ENCODE measurements around the gene CD300C. TPM values are rescaled to one million over a fixed set of nuclear protein-coding genes. Genes with fewer than 3 reads are reported as not detected.

Gene CD300C
- not detected for polyA plus RNA-seq (2013, experiment 1 of 2)
- not detected for polyA plus RNA-seq (2013, experiment 2 of 2)

DNA sequence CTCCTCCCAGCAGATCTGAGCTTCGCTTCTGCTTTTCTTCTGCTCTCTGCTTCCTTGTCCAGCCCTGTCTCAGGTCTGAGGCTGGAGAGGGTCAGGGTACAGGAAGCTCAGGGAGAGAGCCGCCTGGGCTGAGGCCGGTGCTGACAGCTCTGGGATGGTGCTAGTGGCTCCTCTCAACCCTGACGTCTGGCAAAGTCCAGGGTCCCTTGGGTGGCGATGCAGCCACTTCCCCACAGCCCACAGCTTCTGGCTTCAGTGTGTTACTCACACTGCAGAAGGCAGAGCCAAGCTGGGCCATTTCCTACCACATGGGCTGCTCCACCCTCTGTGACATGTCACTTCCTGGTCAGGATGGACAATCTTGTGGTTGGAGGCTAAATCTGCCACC is at the start of gene CD300C:
Gene CD300C, minus strand, starts transcription at position 273 of the 388 bp plus-strand sequence. CDS start 333 bp downstream, outside the sequence.
- no peak within 1 kb of the TSS for H2BK15ac ChIP-seq (ENCODE audit: low read depth, poor library complexity, severe bottlenecking)
- no peak for DNase-seq
- no peaks in the 10 kb centered on the region for H3K36me3 ChIP-seq (ENCODE audit: control insufficient read depth in 1 of 2, insufficient read depth in 2 of 2, low read depth in 1 of 2, low read length in 2 of 2)
- no peaks in the 10 kb centered on the region for H3K9me3 ChIP-seq (ENCODE audit: control insufficient read depth, low read length)
- H3K14ac ChIP-seq (ENCODE audit: low read length in 2 of 2): peak within 1 kb of the TSS in 1 of 2 experiments; percentile 44
- no peaks in the 10 kb centered on the region for H3K79me1 ChIP-seq (replicated peaks; ENCODE audit: low read length, poor library complexity, severe bottlenecking)
- no peak within 1 kb of the TSS for H4K8ac ChIP-seq (ENCODE audit: low read length)
- no peak within 1 kb of the TSS for H2BK5ac ChIP-seq (ENCODE audit: low read depth, low read length, poor library complexity, severe bottlenecking)
- H3K23ac ChIP-seq (ENCODE audit: low read length in 2 of 2): no peak within 1 kb of the TSS
- no peak within 1 kb of the TSS for H3K27ac ChIP-seq (ENCODE audit: low read length, poor library complexity, severe bottlenecking)
- H3K18ac ChIP-seq (ENCODE audit: low read depth in 1 of 2, low read length in 2 of 2): no peak within 1 kb of the TSS
- no peak within 1 kb of the TSS for H3K4me2 ChIP-seq (ENCODE audit: low read length, poor library complexity, severe bottlenecking)
- H3K4ac ChIP-seq (ENCODE audit: low read depth in 1 of 2, low read length in 2 of 2): no peak within 1 kb of the TSS
- H2BK12ac ChIP-seq (ENCODE audit: low read length in 2 of 2): no peak within 1 kb of the TSS
- H3K27me3 ChIP-seq (ENCODE audit: control insufficient read depth in 1 of 2, insufficient read depth in 1 of 2, low read length in 2 of 2): peaks cover 15 to 49% of the 10 kb centered on the region in 2 experiments
- H2AFZ ChIP-seq (ENCODE audit: low read depth, low read length): no peak within 1 kb of the TSS
- 79% methylated on average over 5 of the region's 5 CpGs for WGBS
- no peak within 1 kb of the TSS for H2AK5ac ChIP-seq (ENCODE audit: low read length, severe bottlenecking)
- no peak within 1 kb of the TSS for H2BK120ac ChIP-seq (ENCODE audit: low read depth, low read length)
- peaks cover 2% of the 10 kb centered on the region for H3K4me1 ChIP-seq (ENCODE audit: control insufficient read depth, insufficient read depth, low read depth, low read length)
- H3K9ac ChIP-seq (ENCODE audit: low read length): no peak within 1 kb of the TSS
- peak within 1 kb of the TSS in 1 of 2 experiments; percentile 14 for H3K4me3 ChIP-seq (ENCODE audit: insufficient read depth in 1 of 2, low read depth in 1 of 2, low read length in 2 of 2)
- H4K91ac ChIP-seq (ENCODE audit: low read length): no peak within 1 kb of the TSS

DNA sequence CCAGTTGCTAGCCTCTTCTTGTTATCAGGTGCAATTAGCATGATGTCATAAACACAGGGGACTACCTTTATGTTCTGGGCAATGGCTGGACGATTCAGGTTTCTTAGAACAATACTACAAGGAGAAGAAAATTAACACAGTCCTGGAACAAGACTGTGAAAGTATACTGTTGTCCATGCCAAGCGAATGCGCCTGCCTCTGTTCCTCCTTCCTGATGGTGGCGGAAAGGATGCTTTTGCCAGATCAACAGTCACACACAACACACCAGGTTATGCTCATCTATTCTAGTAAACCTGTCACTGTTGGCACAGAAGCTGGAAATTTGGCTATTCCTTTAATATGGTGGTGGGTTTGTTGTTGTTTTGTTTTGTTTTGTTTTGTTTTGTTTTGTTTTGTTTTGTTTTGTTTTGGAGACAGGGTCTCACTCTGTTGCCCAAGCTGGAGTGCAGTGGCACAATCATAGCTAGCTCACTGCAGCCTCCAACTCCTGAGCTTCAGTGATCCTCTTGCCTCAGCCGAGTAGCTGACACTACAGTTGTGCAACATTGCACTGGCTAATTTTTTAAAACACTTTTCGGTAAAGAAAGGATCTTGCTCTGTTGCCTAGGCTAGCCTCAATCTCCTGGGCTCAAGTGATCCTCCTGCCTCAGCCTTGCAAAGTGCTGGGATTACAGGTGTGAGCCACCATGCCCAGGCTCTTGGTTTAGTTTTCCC is 49.3 kb upstream of the CD300C start:
- Histone ChIP-seq H3K4me2 (ENCODE audit: low read length, poor library complexity, severe bottlenecking) (no peak overlapping the region), H3K18ac (ENCODE audit: low read depth in 1 of 2, low read length in 2 of 2) (no peak overlapping the region), H2BK120ac (ENCODE audit: low read depth, low read length) (no peak overlapping the region), H2AK5ac (ENCODE audit: low read length, severe bottlenecking) (no peak overlapping the region), H2BK12ac (ENCODE audit: low read length in 2 of 2) (no peak overlapping the region), H3K36me3 (ENCODE audit: control insufficient read depth in 1 of 2, insufficient read depth in 2 of 2, low read depth in 1 of 2, low read length in 2 of 2) (no peaks in the 10 kb centered on the region), H3K9me3 (ENCODE audit: control insufficient read depth, low read length) (no peaks in the 10 kb centered on the region), H4K91ac (ENCODE audit: low read length) (no peak overlapping the region), H3K4ac (ENCODE audit: low read depth in 1 of 2, low read length in 2 of 2) (no peak overlapping the region), H3K27me3 (ENCODE audit: control insufficient read depth in 1 of 2, insufficient read depth in 1 of 2, low read length in 2 of 2) (peaks cover 17 to 61% of the 10 kb centered on the region in 2 experiments), H3K27ac (ENCODE audit: low read length, poor library complexity, severe bottlenecking) (no peak overlapping the region), H3K14ac (ENCODE audit: low read length in 2 of 2) (no peak overlapping the region), H3K9ac (ENCODE audit: low read length) (no peak overlapping the region), H2BK15ac (ENCODE audit: low read depth, poor library complexity, severe bottlenecking) (no peak overlapping the region), H2BK5ac (ENCODE audit: low read depth, low read length, poor library complexity, severe bottlenecking) (no peak overlapping the region), H3K23ac (ENCODE audit: low read length in 2 of 2) (no peak overlapping the region), H3K4me1 (ENCODE audit: control insufficient read depth, insufficient read depth, low read depth, low read length) (peaks cover 3% of the 10 kb centered on the region), H2AFZ (ENCODE audit: low read depth, low read length) (no peak overlapping the region), H3K4me3 (ENCODE audit: insufficient read depth in 1 of 2, low read depth in 1 of 2, low read length in 2 of 2) (no peak overlapping the region), H4K8ac (ENCODE audit: low read length) (no peak overlapping the region), H3K79me1 (replicated peaks; ENCODE audit: low read length, poor library complexity, severe bottlenecking) (no peaks in the 10 kb centered on the region)
- DNase-seq: no peak
- 73% methylated on average over 6 of the region's 6 CpGs for WGBS

DNA sequence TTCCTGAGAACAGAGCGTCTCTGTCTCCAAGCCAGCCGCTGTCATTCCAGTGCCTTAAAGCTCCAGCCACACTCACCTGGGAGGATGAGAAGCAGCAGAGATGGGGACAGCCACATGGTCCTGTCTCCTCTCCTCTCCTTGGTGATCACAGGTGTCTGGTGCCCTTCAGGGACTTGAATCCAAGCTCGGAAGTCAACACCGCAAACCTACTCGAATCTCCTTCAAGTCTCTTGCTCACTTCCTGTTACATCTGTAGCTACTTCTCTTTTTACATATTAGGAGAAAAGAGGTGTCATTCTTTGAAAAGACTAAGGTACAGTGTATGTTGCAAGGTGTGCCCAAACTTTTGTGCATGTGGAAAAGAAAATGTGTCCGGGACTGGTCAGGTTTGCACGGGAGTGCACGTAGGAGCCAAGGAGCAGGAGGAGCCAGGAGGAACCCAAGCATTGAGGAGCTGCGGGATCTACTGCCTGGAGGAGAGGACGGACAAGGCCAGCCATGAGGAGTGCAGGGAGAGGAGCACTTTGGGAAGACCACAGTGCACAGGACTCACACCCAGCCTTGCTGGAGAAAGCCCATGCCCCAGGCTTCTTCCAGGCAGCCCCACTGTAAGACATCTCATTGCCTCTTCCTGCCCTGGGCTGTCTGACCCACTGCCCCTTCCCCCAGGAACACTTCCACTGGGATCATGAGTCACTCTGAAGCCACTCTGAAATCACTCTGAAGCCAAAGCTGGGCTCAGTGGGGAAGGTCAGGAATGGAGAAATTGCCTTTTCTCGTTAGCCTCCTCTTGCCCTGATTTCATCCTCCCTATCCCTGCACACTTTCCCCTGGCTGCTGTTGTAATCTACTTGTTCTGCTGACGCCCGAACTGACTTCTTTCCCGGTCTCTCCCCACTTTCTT is 46.4 kb upstream of the CD300C start, which contains the start of gene CD300LD:
Gene CD300LD, minus strand, starts transcription at position 197 of the 904 bp plus-strand sequence. Its CDS starts 81 bp downstream, at position 116.
- no peak within 1 kb of the TSS for H3K9ac ChIP-seq (ENCODE audit: low read length)
- no peak within 1 kb of the TSS for H3K4ac ChIP-seq (ENCODE audit: low read depth in 1 of 2, low read length in 2 of 2)
- H3K4me2 ChIP-seq (ENCODE audit: low read length, poor library complexity, severe bottlenecking): no peak within 1 kb of the TSS
- no peak within 1 kb of the TSS for H3K18ac ChIP-seq (ENCODE audit: low read depth in 1 of 2, low read length in 2 of 2)
- H3K4me3 ChIP-seq (ENCODE audit: insufficient read depth in 1 of 2, low read depth in 1 of 2, low read length in 2 of 2): no peak within 1 kb of the TSS
- peaks cover 3% of the 10 kb centered on the region for H3K4me1 ChIP-seq (ENCODE audit: control insufficient read depth, insufficient read depth, low read depth, low read length)
- no peak within 1 kb of the TSS for H3K27ac ChIP-seq (ENCODE audit: low read length, poor library complexity, severe bottlenecking)
- H2BK120ac ChIP-seq (ENCODE audit: low read depth, low read length): no peak within 1 kb of the TSS
- no peak for DNase-seq
- 83% methylated on average over 11 of the region's 14 CpGs for WGBS
- H4K8ac ChIP-seq (ENCODE audit: low read length): no peak within 1 kb of the TSS
- no peaks in the 10 kb centered on the region for H3K79me1 ChIP-seq (replicated peaks; ENCODE audit: low read length, poor library complexity, severe bottlenecking)
- H2BK5ac ChIP-seq (ENCODE audit: low read depth, low read length, poor library complexity, severe bottlenecking): no peak within 1 kb of the TSS
- peaks cover 7% of the 10 kb centered on the region for H3K9me3 ChIP-seq (ENCODE audit: control insufficient read depth, low read length)
- H3K23ac ChIP-seq (ENCODE audit: low read length in 2 of 2): no peak within 1 kb of the TSS
- H3K36me3 ChIP-seq (ENCODE audit: control insufficient read depth in 1 of 2, insufficient read depth in 2 of 2, low read depth in 1 of 2, low read length in 2 of 2): no peaks in the 10 kb centered on the region
- H2AK5ac ChIP-seq (ENCODE audit: low read length, severe bottlenecking): no peak within 1 kb of the TSS
- H2AFZ ChIP-seq (ENCODE audit: low read depth, low read length): no peak within 1 kb of the TSS
- H3K14ac ChIP-seq (ENCODE audit: low read length in 2 of 2): no peak within 1 kb of the TSS
- H4K91ac ChIP-seq (ENCODE audit: low read length): no peak within 1 kb of the TSS
- H3K27me3 ChIP-seq (ENCODE audit: control insufficient read depth in 1 of 2, insufficient read depth in 1 of 2, low read length in 2 of 2): peaks cover 6 to 57% of the 10 kb centered on the region in 2 experiments
- H2BK12ac ChIP-seq (ENCODE audit: low read length in 2 of 2): no peak within 1 kb of the TSS
- no peak within 1 kb of the TSS for H2BK15ac ChIP-seq (ENCODE audit: low read depth, poor library complexity, severe bottlenecking)

DNA sequence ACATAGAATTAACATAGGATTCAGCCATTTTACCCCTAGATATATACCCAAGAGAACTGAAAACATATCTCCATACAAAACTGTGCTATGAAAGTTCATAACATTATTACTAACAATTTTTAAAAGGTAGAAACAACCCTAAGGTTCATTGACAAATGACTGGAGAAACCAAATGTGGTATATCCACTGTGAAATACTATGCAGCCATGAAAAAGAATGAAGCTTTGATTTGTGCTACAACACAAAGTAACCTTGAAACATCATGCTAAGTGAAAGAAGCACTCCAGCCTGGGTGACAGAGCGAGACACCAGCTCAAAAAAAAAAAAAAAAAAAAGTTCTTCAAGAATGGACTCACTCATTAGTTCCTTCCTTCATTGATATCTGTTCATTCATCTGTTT is 45.6 kb upstream of the CD300C start:
- H2BK12ac ChIP-seq (ENCODE audit: low read length in 2 of 2): no peak overlapping the region
- H3K23ac ChIP-seq (ENCODE audit: low read length in 2 of 2): no peak overlapping the region
- H3K9ac ChIP-seq (ENCODE audit: low read length): no peak overlapping the region
- H3K9me3 ChIP-seq (ENCODE audit: control insufficient read depth, low read length): peaks cover 7% of the 10 kb centered on the region
- no peak overlapping the region for H3K27ac ChIP-seq (ENCODE audit: low read length, poor library complexity, severe bottlenecking)
- H3K14ac ChIP-seq (ENCODE audit: low read length in 2 of 2): no peak overlapping the region
- H3K79me1 ChIP-seq (replicated peaks; ENCODE audit: low read length, poor library complexity, severe bottlenecking): no peaks in the 10 kb centered on the region
- H4K8ac ChIP-seq (ENCODE audit: low read length): no peak overlapping the region
- H3K4me2 ChIP-seq (ENCODE audit: low read length, poor library complexity, severe bottlenecking): no peak overlapping the region
- no peak overlapping the region for H3K4ac ChIP-seq (ENCODE audit: low read depth in 1 of 2, low read length in 2 of 2)
- H2BK5ac ChIP-seq (ENCODE audit: low read depth, low read length, poor library complexity, severe bottlenecking): no peak overlapping the region
- H4K91ac ChIP-seq (ENCODE audit: low read length): no peak overlapping the region
- no peak overlapping the region for H3K18ac ChIP-seq (ENCODE audit: low read depth in 1 of 2, low read length in 2 of 2)
- no peaks in the 10 kb centered on the region for H3K36me3 ChIP-seq (ENCODE audit: control insufficient read depth in 1 of 2, insufficient read depth in 2 of 2, low read depth in 1 of 2, low read length in 2 of 2)
- WGBS: 78% methylated on average over 1 of the region's 1 CpG
- H2AFZ ChIP-seq (ENCODE audit: low read depth, low read length): no peak overlapping the region
- H2BK120ac ChIP-seq (ENCODE audit: low read depth, low read length): no peak overlapping the region
- H3K27me3 ChIP-seq (ENCODE audit: control insufficient read depth in 1 of 2, insufficient read depth in 1 of 2, low read length in 2 of 2): peaks cover 1 to 52% of the 10 kb centered on the region in 2 experiments
- peaks cover 3% of the 10 kb centered on the region for H3K4me1 ChIP-seq (ENCODE audit: control insufficient read depth, insufficient read depth, low read depth, low read length)
- H2AK5ac ChIP-seq (ENCODE audit: low read length, severe bottlenecking): no peak overlapping the region
- DNase-seq: no peak
- H3K4me3 ChIP-seq (ENCODE audit: insufficient read depth in 1 of 2, low read depth in 1 of 2, low read length in 2 of 2): no peak overlapping the region
- no peak overlapping the region for H2BK15ac ChIP-seq (ENCODE audit: low read depth, poor library complexity, severe bottlenecking)
